Measurements from ENCODE around the gene C17orf67.
A peak's percentile ranks its signal among the peaks of the same experiment; 100 is the strongest.

C17orf67 gene

GRCh38 chr17:56832446-56832845 lies 1.3 kb downstream of the C17orf67 start:
- DNase-seq, result no peak

GRCh38 chr17:56831369-56832095 lies 2.2 kb downstream of the C17orf67 start:
- DNase-seq, result no peak

- no peak for DNase-seq
Measured at GRCh38 chr17:56830726-56831368, 2.9 kb downstream of the C17orf67 start.

GRCh38 chr17:56826611-56827414 lies 6.9 kb downstream of the C17orf67 start:
- no peak for DNase-seq

GRCh38 chr17:56824503-56824902 lies 9.2 kb downstream of the C17orf67 start:
- no peak for DNase-seq

GRCh38 chr17:56823848-56824247 lies 9.9 kb downstream of the C17orf67 start:
- DNase-seq, result no peak

- DNase-seq, result no peak
Measured at GRCh38 chr17:56822725-56823124, 11.0 kb downstream of the C17orf67 start.

- DNase-seq, result no peak
Measured at GRCh38 chr17:56821847-56822534, 11.7 kb downstream of the C17orf67 start.

GRCh38 chr17:56820207-56820606 lies 13.5 kb downstream of the C17orf67 start:
- no peak for DNase-seq

- DNase-seq, result peak; percentile 65
Measured at GRCh38 chr17:56819431-56820145, 14.1 kb downstream of the C17orf67 start.

GRCh38 chr17:56819030-56819429 lies 14.7 kb downstream of the C17orf67 start:
- DNase-seq, result no peak

GRCh38 chr17:56817066-56817465 lies 16.7 kb downstream of the C17orf67 start:
- DNase-seq, result no peak

GRCh38 chr17:56815711-56816110 lies 18.0 kb downstream of the C17orf67 start:
- DNase-seq, result no peak

GRCh38 chr17:56812901-56813388 lies 20.8 kb downstream of the C17orf67 start:
- no peak for DNase-seq

- DNase-seq, result no peak
Measured at GRCh38 chr17:56810891-56811775, 22.6 kb downstream of the C17orf67 start.

GRCh38 chr17:56810343-56810742 lies 23.4 kb downstream of the C17orf67 start:
- no peak for DNase-seq

- no peak for DNase-seq
Measured at GRCh38 chr17:56809820-56810179, 23.9 kb downstream of the C17orf67 start.

GRCh38 chr17:56809106-56809819 lies 24.5 kb downstream of the C17orf67 start:
- no peak for DNase-seq

GRCh38 chr17:56808503-56808902 lies 25.2 kb downstream of the C17orf67 start:
- DNase-seq, result no peak

GRCh38 chr17:56807723-56808122 lies 26.0 kb downstream of the C17orf67 start:
- no peak for DNase-seq

GRCh38 chr17:56806949-56807348 lies 26.8 kb downstream of the C17orf67 start:
- no peak for DNase-seq

Measured in NCI-H774 (cell line).